Psoas muscle (tissue), 8 donors: ENCODE data around the gene KCNG2. TPM values are rescaled to one million over a fixed set of nuclear protein-coding genes. Genes with fewer than 3 reads are reported as not detected.

ENCODE experiments used
- ATAC-seq, 4 donors: fragments of 200-7000 bp; cut with Tn5 transposase; one replicate each; pipeline ENCODE4 v1.9.1; 2020; ENCODE audit warnings: moderate library complexity in 3 of 4, mild to moderate bottlenecking in 2 of 4
- DNase-seq, 2 donors: peaks; one replicate each; pipeline ENCODE4 v3.0.0-alpha.2; 2020
- H3K27ac ChIP-seq: fragments of 200-600 bp; one replicate; pipeline ENCODE4 v1.8.0; 2022
- H3K27me3 ChIP-seq, 3 donors: fragments of 200-600 bp in 1 of 3; one replicate each; pipeline versions ENCODE4 v1.6.1 to v1.8.0; 2013 to 2022; ENCODE audit warnings: low read length in 2 of 3, mild to moderate bottlenecking in 2 of 3, moderate library complexity in 1 of 3; ENCODE audit not compliant: insufficient read depth in 3 of 3
- H3K36me3 ChIP-seq, 2 donors: fragments of 200-600 bp in 1 of 2; one replicate each; pipeline versions ENCODE4 v1.6.1 to v1.8.0; 2013 to 2022; ENCODE audit warnings: low read depth in 1 of 2, mild to moderate bottlenecking in 1 of 2, moderate library complexity in 1 of 2; ENCODE audit not compliant: insufficient read depth in 1 of 2
- H3K4me1 ChIP-seq: fragments of 200-600 bp; one replicate; pipeline ENCODE4 v1.8.0; 2022
- H3K4me3 ChIP-seq: fragments of 200-600 bp; one replicate; pipeline ENCODE4 v1.8.0; 2022; ENCODE audit warnings: mild to moderate bottlenecking
- H3K9me3 ChIP-seq: fragments of 200-600 bp; one replicate; pipeline ENCODE4 v1.8.0; 2022
- WGBS, 3 donors: extraction: QIAGEN DNeasy Blood & Tissue Kit; methylation state at CpG; one replicate each; pipeline versions ENCODE4 v1.1.6 to v1.1.7; 2013; 5-methylcytosine and 5-hydroxymethylcytosine counted together
- intact Hi-C, 2 donors: fragments of 100-400 bp; cut with DNase I; formaldehyde crosslinking; loops; one replicate each; pipeline versions ENCODE4 v1.11.0 to v1.14.2; 2022
- polyA plus RNA-seq, 3 donors: library from polyadenylated mRNA; stranded (reverse); fragments of 200-250 nt; gene quantifications; one replicate each; pipeline ENCODE4 v1.2.3, GENCODE V29; 2013
- total RNA-seq, 4 donors: library from RNA; stranded (reverse); fragmentation: NEBNext Ultra II Directional in 2 of 4; extraction: Animal tissue kit (Norgen Biotek cat#: 25700) in 2 of 4; gene quantifications; one replicate each; pipeline versions ENCODE4 v1.2.1 to v1.2.4, GENCODE V29; 2021 to 2023
- TF ChIP-seq, protein P1 (sequence below): fragments of 200-600 bp; IDR thresholded peaks from one replicate; pipeline ENCODE4 v1.8.0; 2022; ENCODE audit warnings: antibody characterized with exemption
- donor health status: healthy with polysubstance abuse.
- donor health status: DM: no; HTN: no; CAD: no; lungs with moderate emphysema.
- donor health status: Bipolar disorder and iron deficiency.
- donor health status: healthy.
- donor health status: DM: yes; HTN: yes; CAD: no.
- donor health status: DM: no; HTN: no; CAD: no.
- donor health status: DM: no; HTN: no; CAD: no.
- donor health status: DM: yes; HTN: yes; CAD: no.

The KCNG2 gene
- total and polyA plus RNA-seq, 7 donors, result 0.04 to 0.54 (median 0.27) TPM; not detected in 2

DNA sequence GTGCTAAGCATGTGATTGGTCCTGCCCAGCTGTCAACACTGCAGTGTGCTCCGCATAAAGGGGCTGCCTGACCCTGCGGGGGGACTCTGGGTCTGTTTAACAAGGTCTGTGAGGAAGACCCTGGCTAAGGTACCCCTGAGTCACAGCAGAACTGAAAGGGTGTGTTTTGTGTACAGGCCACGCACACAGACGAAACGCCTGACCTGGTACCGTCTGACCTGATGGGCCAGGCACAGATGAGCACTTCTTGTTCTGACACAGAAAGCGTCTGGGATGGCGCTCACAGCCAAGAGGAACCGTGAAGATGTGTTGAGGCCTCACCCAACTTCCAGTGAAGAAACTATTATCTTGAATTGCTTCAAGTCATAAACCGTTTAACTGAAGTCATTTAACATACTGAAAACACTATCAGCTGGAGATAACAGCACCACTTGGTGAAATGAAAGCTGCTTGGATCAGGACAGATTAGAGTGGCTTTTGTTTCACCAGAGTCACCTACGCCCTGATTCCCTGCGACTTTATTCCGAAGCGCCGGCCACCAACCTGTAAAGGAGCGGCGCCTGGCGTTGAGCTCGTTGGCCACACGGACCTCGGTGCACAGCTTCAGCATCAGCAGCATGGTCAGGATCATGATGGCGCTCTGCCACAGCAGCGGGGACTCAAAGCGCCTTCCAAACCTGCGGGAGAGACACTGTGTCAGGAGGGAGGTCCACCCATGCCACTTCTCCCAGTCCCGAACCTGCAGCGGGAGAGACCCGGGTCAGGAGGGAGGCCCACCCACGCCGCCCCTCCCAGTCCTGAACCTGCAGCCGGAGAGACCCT lies 145.3 kb downstream of the KCNG2 start:
- 84 to 90% (median 90%) methylated on average over 29 to 31 of the region's 31 CpGs for WGBS, 3 donors
- peaks cover 46% of the 10 kb centered on the region for H3K4me1 ChIP-seq
- H3K36me3 ChIP-seq, result peaks cover 4 to 31% of the 10 kb centered on the region in 2 donors
- no peak overlapping the region for H3K4me3 ChIP-seq
- no peak overlapping the region for H3K27ac ChIP-seq
- H3K9me3 ChIP-seq, result no peaks in the 10 kb centered on the region
- H3K27me3 ChIP-seq, result no peaks in the 10 kb centered on the region
- peak in 1 of 2 donors; percentile 39 for DNase-seq
- ATAC-seq, result no peak
- TF ChIP-seq, protein P1, sequence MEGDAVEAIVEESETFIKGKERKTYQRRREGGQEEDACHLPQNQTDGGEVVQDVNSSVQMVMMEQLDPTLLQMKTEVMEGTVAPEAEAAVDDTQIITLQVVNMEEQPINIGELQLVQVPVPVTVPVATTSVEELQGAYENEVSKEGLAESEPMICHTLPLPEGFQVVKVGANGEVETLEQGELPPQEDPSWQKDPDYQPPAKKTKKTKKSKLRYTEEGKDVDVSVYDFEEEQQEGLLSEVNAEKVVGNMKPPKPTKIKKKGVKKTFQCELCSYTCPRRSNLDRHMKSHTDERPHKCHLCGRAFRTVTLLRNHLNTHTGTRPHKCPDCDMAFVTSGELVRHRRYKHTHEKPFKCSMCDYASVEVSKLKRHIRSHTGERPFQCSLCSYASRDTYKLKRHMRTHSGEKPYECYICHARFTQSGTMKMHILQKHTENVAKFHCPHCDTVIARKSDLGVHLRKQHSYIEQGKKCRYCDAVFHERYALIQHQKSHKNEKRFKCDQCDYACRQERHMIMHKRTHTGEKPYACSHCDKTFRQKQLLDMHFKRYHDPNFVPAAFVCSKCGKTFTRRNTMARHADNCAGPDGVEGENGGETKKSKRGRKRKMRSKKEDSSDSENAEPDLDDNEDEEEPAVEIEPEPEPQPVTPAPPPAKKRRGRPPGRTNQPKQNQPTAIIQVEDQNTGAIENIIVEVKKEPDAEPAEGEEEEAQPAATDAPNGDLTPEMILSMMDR, result no peak
- intact Hi-C loops, result loop anchor here (10.0 kb wide), 2 partner anchors 268 to 558 kb away; partner anchors contain the start of gene CTDP1 (in 1 of the 2)

DNA sequence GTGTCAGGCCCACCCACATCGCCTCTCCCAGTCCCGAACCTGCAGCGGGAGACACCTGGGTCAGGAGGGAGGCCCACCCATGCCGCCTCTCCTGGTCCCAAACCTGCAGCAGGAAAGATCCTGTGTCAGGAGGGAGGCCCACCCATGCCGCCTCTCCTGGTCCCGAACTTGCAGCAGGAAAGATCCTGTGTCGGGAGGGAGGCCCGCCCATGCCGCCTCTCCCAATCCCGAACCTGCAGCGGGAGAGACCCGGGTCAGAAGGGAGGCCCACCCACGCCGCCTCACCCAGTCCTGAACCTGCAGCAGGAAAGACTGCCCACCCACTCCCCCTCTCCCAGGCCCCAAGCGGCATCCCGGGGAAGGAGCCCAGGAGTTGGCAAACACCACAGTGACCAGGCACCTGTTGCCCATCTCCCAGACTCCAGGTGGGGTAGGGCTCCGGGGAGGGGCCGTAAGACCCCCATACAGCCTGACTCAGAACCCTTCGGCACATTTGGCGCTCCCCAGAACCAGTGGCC lies 145.9 kb downstream of the KCNG2 start:
- DNase-seq (peak in 1 of 2 donors; percentile 43), ATAC-seq (no peak)
- H3K9me3 ChIP-seq, result no peaks in the 10 kb centered on the region
- intact Hi-C loops, result loop anchor here (10.0 kb wide), 2 partner anchors 269 to 559 kb away; partner anchors contain the start of gene CTDP1 (in 1 of the 2)
- no peak overlapping the region for H3K27ac ChIP-seq
- TF ChIP-seq, protein P1, result no peak
- no peaks in the 10 kb centered on the region for H3K27me3 ChIP-seq
- H3K36me3 ChIP-seq, result peaks cover 4 to 31% of the 10 kb centered on the region in 2 donors
- H3K4me1 ChIP-seq, result peaks cover 46% of the 10 kb centered on the region
- WGBS, 3 donors, result 91 to 94% (median 93%) methylated on average over 14 to 20 of the region's 20 CpGs
- no peak overlapping the region for H3K4me3 ChIP-seq

DNA sequence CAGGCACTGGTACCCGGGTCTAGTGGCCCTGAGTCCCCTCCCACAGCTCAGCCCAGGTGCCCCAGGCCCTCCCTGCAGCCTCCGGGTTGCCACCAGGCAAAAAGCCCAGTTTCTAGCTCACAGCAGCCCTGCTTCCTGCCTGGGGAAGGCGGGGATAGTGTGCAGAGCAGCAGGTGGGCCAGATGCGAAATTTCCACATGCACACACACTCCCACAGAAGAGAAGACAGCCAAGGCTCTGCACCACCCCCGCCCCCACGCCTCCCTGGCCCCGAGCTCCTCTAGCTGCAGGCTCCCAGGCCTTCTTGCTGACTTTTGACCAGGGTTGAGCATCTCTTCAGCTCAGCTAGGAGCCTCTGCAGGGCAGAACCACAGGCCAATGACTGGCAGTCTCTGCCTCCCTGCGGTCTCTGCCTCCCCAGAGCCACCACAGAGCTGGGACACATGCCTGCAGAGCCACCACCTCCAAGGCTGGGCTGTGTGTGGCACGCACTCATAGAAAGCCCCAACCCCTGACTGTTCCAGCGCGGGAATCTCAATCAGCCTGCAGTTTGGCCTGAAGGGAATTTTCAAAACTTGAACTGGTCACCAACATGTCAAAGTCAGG lies 146.5 kb downstream of the KCNG2 start:
- TF ChIP-seq, protein P1, result no peak
- H3K4me3 ChIP-seq, result no peak overlapping the region
- 61 to 73% (median 67%) methylated on average over 11 of the region's 11 CpGs for WGBS, 3 donors
- H3K27me3 ChIP-seq, result no peaks in the 10 kb centered on the region
- intact Hi-C loops, result loop anchor here (10.0 kb wide), 2 partner anchors 269 to 559 kb away; partner anchors contain the start of gene CTDP1 (in 1 of the 2)
- H3K27ac ChIP-seq, result no peak overlapping the region
- ATAC-seq (peak in 1 of 4 donors; percentile 26), DNase-seq (peak in 1 of 2 donors; percentile 45)
- H3K4me1 ChIP-seq, result peaks cover 45% of the 10 kb centered on the region
- peaks cover 4 to 34% of the 10 kb centered on the region in 2 donors for H3K36me3 ChIP-seq
- no peaks in the 10 kb centered on the region for H3K9me3 ChIP-seq

DNA sequence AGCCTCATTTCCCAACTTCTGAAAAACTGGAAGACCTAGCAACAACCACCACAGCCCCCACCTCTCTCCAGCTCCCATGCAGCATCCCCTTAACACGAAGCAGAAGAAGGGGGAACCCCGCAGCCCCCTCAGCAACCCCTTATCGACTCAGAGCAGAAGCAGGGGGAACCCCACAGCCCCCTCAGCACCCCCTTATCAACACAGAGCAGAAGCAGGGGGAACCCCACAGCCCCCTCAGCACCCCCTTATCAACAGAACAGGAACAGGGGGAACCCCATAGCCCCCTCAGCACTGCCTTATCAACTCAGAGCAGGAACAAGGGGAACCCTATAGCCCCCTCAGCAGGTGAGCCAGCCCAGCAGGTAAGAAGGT lies 147.0 kb downstream of the KCNG2 start:
- H3K4me1 ChIP-seq, result peaks cover 48% of the 10 kb centered on the region
- DNase-seq (peak in 1 of 2 donors; percentile 8), ATAC-seq (no peak)
- H3K9me3 ChIP-seq, result no peaks in the 10 kb centered on the region
- 77 to 81% (median 81%) methylated on average over 3 of the region's 3 CpGs for WGBS, 3 donors
- H3K27ac ChIP-seq, result no peak overlapping the region
- TF ChIP-seq, protein P1, result no peak
- intact Hi-C loops, result loop anchor here (10.0 kb wide), 2 partner anchors 270 to 560 kb away; partner anchors contain the start of gene CTDP1 (in 1 of the 2)
- peaks cover 4 to 35% of the 10 kb centered on the region in 2 donors for H3K36me3 ChIP-seq
- no peak overlapping the region for H3K4me3 ChIP-seq
- no peaks in the 10 kb centered on the region for H3K27me3 ChIP-seq
